Neuronal stem cell (in vitro differentiated cells): ENCODE results near the gene ZBTB20.

Source experiments
- DNase-seq: peaks from one replicate; pipeline ENCODE4 v3.0.0-alpha.2; 2013; ENCODE audit warnings: low spot score
- H2AFZ ChIP-seq: one replicate; pipeline ENCODE4 v1.6.1; 2013; ENCODE audit warnings: mild to moderate bottlenecking, low read length, inconsistent platforms
- H2AK5ac ChIP-seq: 2 replicates; pipeline ENCODE4 v1.6.1; 2013; ENCODE audit warnings: low read depth, mild to moderate bottlenecking, inconsistent platforms, low read length, moderate library complexity, mixed read lengths
- H2BK120ac ChIP-seq: 2 replicates; pipeline ENCODE4 v1.6.1; 2013; ENCODE audit warnings: low read depth, mild to moderate bottlenecking, inconsistent platforms, low read length, moderate library complexity, mixed read lengths
- H2BK12ac ChIP-seq: one replicate; pipeline ENCODE4 v1.6.1; 2013; ENCODE audit warnings: low read length, inconsistent platforms
- H2BK15ac ChIP-seq: 2 replicates; pipeline ENCODE4 v1.6.1; 2013; ENCODE audit warnings: mild to moderate bottlenecking, low read length, inconsistent platforms, mixed read lengths
- H2BK5ac ChIP-seq: one replicate; pipeline ENCODE4 v1.6.1; 2013; ENCODE audit warnings: inconsistent platforms, mild to moderate bottlenecking, low read length, moderate library complexity
- H3K14ac ChIP-seq: one replicate; pipeline ENCODE4 v1.6.1; 2013; ENCODE audit warnings: low read length, inconsistent platforms
- H3K18ac ChIP-seq: 2 replicates; pipeline ENCODE4 v1.6.1; 2013; ENCODE audit warnings: low read length, inconsistent platforms
- H3K23ac ChIP-seq: 2 replicates; pipeline ENCODE4 v1.6.1; 2013; ENCODE audit warnings: low read depth, mild to moderate bottlenecking, mixed read lengths, low read length, inconsistent platforms; ENCODE audit not compliant: poor library complexity
- H3K27ac ChIP-seq: replicated peaks from 3 replicates; pipeline ENCODE4 v1.5.1; 2013; ENCODE audit warnings: low read length, inconsistent platforms
- H3K27me3 ChIP-seq, 3 experiments: 2 replicates each; pipeline ENCODE4 v1.6.1; 2013; ENCODE audit warnings: low read length in 3 of 3, mild to moderate bottlenecking in 2 of 3, inconsistent platforms in 1 of 3, low read depth in 1 of 3, mixed read lengths in 1 of 3, moderate library complexity in 1 of 3; ENCODE audit not compliant: control insufficient read depth in 3 of 3, insufficient read depth in 3 of 3
- H3K36me3 ChIP-seq, 2 donors: replicated peaks in 1 of 2; 2 replicates each; pipeline ENCODE4 v1.6.1; 2013; ENCODE audit warnings: low read length in 2 of 2; ENCODE audit not compliant: control insufficient read depth in 2 of 2, insufficient read depth in 2 of 2
- H3K4ac ChIP-seq: 2 replicates; pipeline ENCODE4 v1.6.1; 2013; ENCODE audit warnings: inconsistent platforms, mild to moderate bottlenecking, low read length, moderate library complexity
- H3K4me1 ChIP-seq, 2 donors: 1 replicate in 1 of 2; 2 replicates in 1 of 2; pipeline ENCODE4 v1.6.1; 2013; ENCODE audit warnings: low read length in 2 of 2, low read depth in 1 of 2; ENCODE audit not compliant: control insufficient read depth in 2 of 2, insufficient read depth in 1 of 2
- H3K4me2 ChIP-seq: one replicate; pipeline ENCODE4 v1.6.1; 2013; ENCODE audit warnings: mild to moderate bottlenecking, low read length, inconsistent platforms; ENCODE audit not compliant: insufficient read depth, poor library complexity, severe bottlenecking
- H3K4me3 ChIP-seq, 2 donors: 2 replicates each; pipeline ENCODE4 v1.5.1; 2013; ENCODE audit warnings: low read length in 2 of 2, mild to moderate bottlenecking in 2 of 2, inconsistent platforms in 1 of 2, moderate library complexity in 1 of 2
- H3K79me1 ChIP-seq: one replicate; pipeline ENCODE4 v1.6.1; 2013; ENCODE audit warnings: low read depth, mild to moderate bottlenecking, inconsistent platforms, low read length, moderate library complexity
- H3K9ac ChIP-seq: one replicate; pipeline ENCODE4 v1.6.1; 2013; ENCODE audit warnings: mild to moderate bottlenecking, low read depth, low read length, inconsistent platforms; ENCODE audit not compliant: poor library complexity
- H3K9me3 ChIP-seq, 2 donors: replicated peaks in 1 of 2; 2 replicates each; pipeline versions ENCODE3 to v1.6.1; 2013; ENCODE audit warnings: low read length in 2 of 2, mild to moderate bottlenecking in 2 of 2, inconsistent platforms in 1 of 2, low read depth in 1 of 2, mixed read lengths in 1 of 2, moderate library complexity in 1 of 2; ENCODE audit not compliant: control insufficient read depth in 2 of 2, insufficient read depth in 1 of 2
- H4K8ac ChIP-seq: one replicate; pipeline ENCODE4 v1.6.1; 2013; ENCODE audit warnings: low read depth, mild to moderate bottlenecking, inconsistent platforms, low read length, moderate library complexity
- H4K91ac ChIP-seq: one replicate; pipeline ENCODE4 v1.6.1; 2013; ENCODE audit warnings: low read length, low read depth, mild to moderate bottlenecking, inconsistent platforms; ENCODE audit not compliant: poor library complexity
- WGBS, 2 donors: extraction: QIAGEN DNeasy Blood & Tissue Kit; methylation state at CpG; one replicate each; pipeline ENCODE4 v1.1.7; 2013; ENCODE audit warnings: missing lambda C conversion rate in 2 of 2, mixed read lengths in 1 of 2; ENCODE audit not compliant: insufficient read length in 2 of 2, insufficient replicate concordance in 1 of 2; ENCODE audit errors: extremely low coverage in 2 of 2; 5-methylcytosine and 5-hydroxymethylcytosine counted together

The ZBTB20 gene

DNA sequence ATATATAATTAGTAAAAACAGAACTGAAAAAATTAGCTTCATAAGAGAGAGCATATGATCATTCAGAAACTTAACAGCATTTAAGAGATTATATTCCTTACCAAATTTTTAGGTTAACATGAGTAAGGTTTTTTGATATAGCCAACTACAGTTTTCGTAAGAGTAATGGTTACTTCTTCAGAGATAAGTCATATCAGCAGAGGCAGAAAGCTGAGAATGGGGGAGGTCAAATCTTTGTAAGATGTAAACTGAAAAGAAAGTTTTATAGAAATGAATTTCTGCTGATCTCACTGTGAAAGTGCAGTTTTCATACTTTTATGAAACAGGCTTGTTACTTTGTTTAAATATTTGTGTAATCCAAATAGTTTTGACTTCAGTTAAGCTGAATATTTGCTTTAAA, 193.3 kb downstream of the ZBTB20 start:
- Histone ChIP-seq H3K4me2 (no peak overlapping the region), H3K23ac (no peak overlapping the region), H2BK120ac (no peak overlapping the region), H3K27ac (no peak overlapping the region), H2AFZ (no peak overlapping the region), H4K8ac (no peak overlapping the region), H3K9me3 (peaks cover 0 to 5% of the 10 kb centered on the region in 2 donors), H2BK15ac (no peak overlapping the region), H3K14ac (no peak overlapping the region), H2AK5ac (no peak overlapping the region), H2BK5ac (no peak overlapping the region), H2BK12ac (no peak overlapping the region), H3K27me3 (no peaks in the 10 kb centered on the region), H3K9ac (no peak overlapping the region), H3K4me3 (no peak overlapping the region), H3K4ac (no peak overlapping the region), H3K18ac (no peak overlapping the region), H3K79me1 (no peaks in the 10 kb centered on the region), H4K91ac (no peak overlapping the region), H3K36me3 (no peaks in the 10 kb centered on the region), H3K4me1 (peaks cover 0 to 2% of the 10 kb centered on the region in 2 donors)
- WGBS, 2 donors, result no CpG with 5 or more reads among the region's 1 CpG
- no peak for DNase-seq

DNA sequence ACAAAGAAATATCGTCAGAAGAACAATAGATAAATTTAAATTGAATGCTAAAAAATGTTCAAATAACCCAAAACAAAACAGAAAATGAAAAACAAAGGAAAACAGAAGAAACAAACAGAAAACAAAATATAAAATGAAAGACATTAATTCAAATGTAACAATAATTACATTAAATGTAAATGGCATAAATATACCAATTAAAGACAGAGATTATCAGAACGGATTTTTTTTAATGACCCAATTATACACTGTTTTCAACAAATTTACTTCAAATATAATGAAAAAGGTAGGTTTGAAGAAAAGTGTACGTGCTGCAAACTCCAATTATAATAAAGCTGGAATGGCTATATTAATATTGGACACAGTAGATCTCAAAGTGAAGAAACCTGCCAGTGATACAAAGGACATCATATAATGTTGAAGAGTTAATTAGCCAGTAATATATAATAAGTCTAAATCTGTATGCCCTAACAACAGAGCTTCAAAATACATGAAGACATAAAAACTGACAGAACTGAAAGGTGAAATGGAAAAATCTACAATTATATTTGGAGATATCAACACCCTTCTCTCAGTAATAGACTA, 193.8 kb downstream of the ZBTB20 start:
- Histone ChIP-seq H3K4me1 (peaks cover 0 to 2% of the 10 kb centered on the region in 2 donors), H3K27ac (no peak overlapping the region), H2AFZ (no peak overlapping the region), H3K9me3 (peaks cover 0 to 5% of the 10 kb centered on the region in 2 donors), H3K23ac (no peak overlapping the region), H3K4ac (no peak overlapping the region), H3K4me3 (no peak overlapping the region), H3K79me1 (no peaks in the 10 kb centered on the region), H2BK12ac (no peak overlapping the region), H3K27me3 (no peaks in the 10 kb centered on the region), H2BK120ac (no peak overlapping the region), H2BK15ac (no peak overlapping the region), H2AK5ac (no peak overlapping the region), H2BK5ac (no peak overlapping the region), H4K8ac (no peak overlapping the region), H3K14ac (no peak overlapping the region), H4K91ac (no peak overlapping the region), H3K36me3 (no peaks in the 10 kb centered on the region), H3K4me2 (no peak overlapping the region), H3K18ac (no peak overlapping the region), H3K9ac (no peak overlapping the region)
- DNase-seq, result no peak
- no CpG with 5 or more reads among the region's 3 CpGs for WGBS, 2 donors

DNA sequence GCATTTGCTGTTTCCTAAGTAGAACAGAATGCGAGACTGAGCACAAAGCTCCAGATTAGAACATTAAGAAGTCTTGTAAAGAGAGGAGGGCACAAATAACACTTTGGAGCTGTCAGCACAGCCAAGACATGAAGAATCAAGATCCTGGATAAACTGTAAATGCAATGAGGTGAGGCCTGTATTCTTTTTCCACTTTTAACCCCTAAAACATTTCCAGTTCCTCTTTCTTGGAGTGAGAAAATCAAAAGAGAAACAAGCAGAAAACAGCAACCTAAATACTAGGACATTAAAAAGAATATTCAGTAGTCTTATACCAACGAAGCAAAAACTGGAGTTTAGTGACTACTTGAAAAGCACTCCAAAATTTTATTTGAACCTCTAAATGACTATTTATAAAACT, 204.3 kb downstream of the ZBTB20 start:
- no peak overlapping the region for H2BK12ac ChIP-seq
- H2AFZ ChIP-seq, result no peak overlapping the region
- H3K4me2 ChIP-seq, result no peak overlapping the region
- H3K23ac ChIP-seq, result no peak overlapping the region
- H3K79me1 ChIP-seq, result no peaks in the 10 kb centered on the region
- H2BK5ac ChIP-seq, result no peak overlapping the region
- no peak overlapping the region for H4K91ac ChIP-seq
- WGBS, 2 donors, result no CpG with 5 or more reads among the region's 2 CpGs
- DNase-seq, result no peak
- no peak overlapping the region for H3K14ac ChIP-seq
- H3K4me1 ChIP-seq, result no peaks in the 10 kb centered on the region
- no peak overlapping the region for H3K9ac ChIP-seq
- no peak overlapping the region for H3K4me3 ChIP-seq
- no peak overlapping the region for H4K8ac ChIP-seq
- no peaks in the 10 kb centered on the region for H3K27me3 ChIP-seq
- H2BK120ac ChIP-seq, result no peak overlapping the region
- H3K18ac ChIP-seq, result no peak overlapping the region
- H3K36me3 ChIP-seq, result no peaks in the 10 kb centered on the region
- H3K9me3 ChIP-seq, result peaks cover 0 to 8% of the 10 kb centered on the region in 2 donors
- no peak overlapping the region for H3K27ac ChIP-seq
- H3K4ac ChIP-seq, result no peak overlapping the region
- no peak overlapping the region for H2BK15ac ChIP-seq
- no peak overlapping the region for H2AK5ac ChIP-seq

DNA sequence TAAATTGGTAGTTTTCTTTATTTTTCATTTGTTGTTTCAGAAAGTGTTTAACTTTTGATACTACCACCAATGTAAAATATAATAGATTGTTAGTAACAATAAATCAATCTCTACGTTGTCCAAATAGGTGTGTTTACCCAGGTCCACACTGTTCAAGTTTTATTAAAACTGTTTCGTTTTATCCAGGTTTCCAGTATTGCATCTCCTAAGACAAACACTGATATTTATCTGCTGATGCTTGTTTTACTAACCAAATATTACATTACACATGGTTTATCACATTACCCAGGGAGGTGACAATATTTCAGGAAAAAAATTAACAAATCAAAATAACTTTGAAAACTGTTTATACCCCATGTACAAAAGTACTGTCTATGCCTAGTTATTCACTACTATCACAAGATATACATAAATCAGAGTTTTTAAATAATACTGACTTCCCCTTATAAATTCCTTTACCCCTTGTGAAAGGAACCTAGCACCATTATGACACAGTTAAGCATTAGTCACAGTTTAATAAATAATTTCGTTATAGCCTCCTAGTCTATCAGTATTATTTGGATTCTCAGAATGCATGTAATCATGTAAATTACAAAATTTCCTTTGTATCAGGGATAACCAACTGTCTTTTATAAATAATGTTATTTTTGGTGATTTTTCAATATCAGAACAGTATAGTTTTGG, 205.3 kb downstream of the ZBTB20 start:
- no peak for DNase-seq
- Histone ChIP-seq H3K79me1 (no peaks in the 10 kb centered on the region), H3K4me2 (no peak overlapping the region), H2AK5ac (no peak overlapping the region), H2BK5ac (no peak overlapping the region), H3K4me1 (no peaks in the 10 kb centered on the region), H3K9me3 (peaks cover 0 to 6% of the 10 kb centered on the region in 2 donors), H3K4ac (no peak overlapping the region), H3K23ac (no peak overlapping the region), H3K4me3 (no peak overlapping the region), H3K27me3 (no peaks in the 10 kb centered on the region), H2AFZ (no peak overlapping the region), H3K36me3 (no peaks in the 10 kb centered on the region), H4K91ac (no peak overlapping the region), H2BK12ac (no peak overlapping the region), H2BK15ac (no peak overlapping the region), H3K9ac (no peak overlapping the region), H2BK120ac (no peak overlapping the region), H4K8ac (no peak overlapping the region), H3K14ac (no peak overlapping the region), H3K27ac (no peak overlapping the region), H3K18ac (no peak overlapping the region)
- no CpG with 5 or more reads among the region's 3 CpGs for WGBS, 2 donors
